Activated CD4-positive, alpha-beta T cell treated with anti-CD3 and anti-CD28 coated beads for 4 hours (primary cell): ENCODE results near the gene KREMEN2.
"Not testable (repeated sequence)": the region's sequence is repeated elsewhere in the genome, so short reads cannot be mapped to it uniquely, and the experiment has no call there.

ENCODE experiments used
- DNase-seq, 2 donors: peaks; one replicate each; pipeline ENCODE4 v3.0.0-alpha.2; 2020

KREMEN2 gene

DNA sequence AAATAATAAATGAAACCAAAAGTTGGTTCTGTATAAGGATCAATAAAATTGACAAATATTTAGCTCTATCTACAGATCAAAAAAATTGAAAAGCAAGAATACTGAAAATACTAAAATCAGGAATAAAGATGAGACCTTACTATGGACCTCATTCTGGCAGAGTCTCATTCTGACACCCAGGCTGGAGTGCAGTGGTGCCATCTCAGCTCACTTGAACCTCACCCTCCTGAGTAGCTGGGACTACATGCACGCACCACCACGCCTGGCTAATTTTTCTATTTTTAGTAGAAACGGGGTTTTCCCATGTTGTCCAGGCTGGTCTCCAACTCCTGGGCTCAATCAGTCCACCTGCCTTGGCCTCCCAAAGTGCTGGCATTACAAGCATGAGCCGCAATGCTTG, 22.0 kb upstream of the KREMEN2 start:
- DNase-seq = no peak

DNA sequence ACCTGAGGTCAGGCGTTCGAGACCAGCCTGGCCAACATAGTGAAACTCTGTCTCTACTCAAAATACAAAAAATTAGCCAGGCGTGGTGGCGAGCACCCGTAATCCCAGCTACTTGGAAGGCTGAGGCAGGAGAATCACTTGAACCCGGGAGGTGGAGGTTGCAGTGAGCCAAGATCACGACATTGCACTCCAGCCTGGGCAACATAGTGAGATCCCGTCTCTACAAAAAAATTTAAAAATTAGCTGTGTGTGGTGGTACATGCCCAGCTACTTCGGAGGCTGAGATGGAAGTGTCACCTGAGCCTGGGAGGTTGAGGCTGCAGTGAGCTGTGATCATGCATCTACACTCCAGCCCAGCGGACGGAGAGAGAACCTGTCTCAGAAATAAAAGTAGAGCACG, 20.4 kb upstream of the KREMEN2 start:
- not testable (repeated sequence) for DNase-seq

DNA sequence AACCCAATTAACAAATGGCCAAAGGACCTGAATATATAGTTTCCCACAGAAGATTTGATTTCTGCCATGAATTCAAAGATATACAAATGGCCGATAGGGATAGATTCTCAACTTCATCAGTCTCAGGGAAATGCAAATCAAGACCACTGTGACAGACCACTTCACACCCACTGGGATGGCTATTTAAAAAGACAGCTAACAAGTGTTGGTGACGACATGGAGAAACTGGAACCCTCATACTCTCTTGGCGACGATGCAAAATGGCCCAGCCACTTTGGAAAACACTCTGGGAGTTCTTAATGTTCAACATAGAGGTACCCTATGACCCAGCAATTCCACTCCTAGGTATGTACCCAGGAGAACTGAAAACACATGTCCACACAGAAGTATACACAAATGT, 17.4 kb upstream of the KREMEN2 start:
- DNase-seq = no peak

DNA sequence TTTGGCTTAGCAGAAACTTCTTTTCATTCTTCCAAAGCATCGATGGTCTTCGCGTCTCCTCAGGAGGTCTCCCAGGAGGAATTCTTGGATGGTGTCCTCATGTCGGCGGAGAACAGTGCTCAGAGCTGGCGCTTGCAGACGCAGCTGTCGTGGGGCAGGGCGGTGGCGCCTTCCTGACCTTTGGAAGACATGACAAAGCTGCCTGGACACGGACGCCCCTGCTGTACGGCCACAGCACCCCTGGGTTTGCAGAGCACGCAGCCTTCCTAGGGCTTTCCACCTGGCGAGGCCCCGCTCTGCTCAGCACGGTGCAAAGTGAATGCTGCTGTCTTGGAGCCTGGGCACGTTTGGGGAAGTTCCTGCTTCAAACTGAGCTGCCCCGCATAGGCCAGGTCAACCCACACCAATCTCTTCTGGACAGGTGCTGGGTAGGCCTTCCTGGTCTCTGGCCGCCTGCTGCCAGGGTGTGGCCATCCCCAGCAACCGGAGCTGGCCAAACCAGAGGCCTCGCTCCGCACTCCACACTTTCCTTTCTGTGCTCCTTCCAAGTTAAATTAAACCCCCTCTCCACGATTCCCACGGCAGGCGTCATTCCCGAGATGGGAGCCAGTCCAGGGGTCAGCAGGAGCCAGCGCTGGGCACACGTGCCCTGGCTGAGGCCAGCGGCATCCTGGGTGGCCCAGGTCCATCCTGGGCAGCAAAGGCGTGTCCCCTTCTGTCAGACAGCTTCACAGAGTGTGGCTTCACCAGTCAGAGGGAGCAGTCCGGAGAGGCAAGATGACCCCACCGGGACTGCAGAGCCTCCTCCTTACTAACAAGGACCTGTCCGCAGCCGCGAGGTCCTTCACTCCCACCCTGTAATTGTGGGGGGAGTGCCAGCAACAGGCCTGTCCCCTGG, 15.0 kb upstream of the KREMEN2 start:
- DNase-seq = no peak

DNA sequence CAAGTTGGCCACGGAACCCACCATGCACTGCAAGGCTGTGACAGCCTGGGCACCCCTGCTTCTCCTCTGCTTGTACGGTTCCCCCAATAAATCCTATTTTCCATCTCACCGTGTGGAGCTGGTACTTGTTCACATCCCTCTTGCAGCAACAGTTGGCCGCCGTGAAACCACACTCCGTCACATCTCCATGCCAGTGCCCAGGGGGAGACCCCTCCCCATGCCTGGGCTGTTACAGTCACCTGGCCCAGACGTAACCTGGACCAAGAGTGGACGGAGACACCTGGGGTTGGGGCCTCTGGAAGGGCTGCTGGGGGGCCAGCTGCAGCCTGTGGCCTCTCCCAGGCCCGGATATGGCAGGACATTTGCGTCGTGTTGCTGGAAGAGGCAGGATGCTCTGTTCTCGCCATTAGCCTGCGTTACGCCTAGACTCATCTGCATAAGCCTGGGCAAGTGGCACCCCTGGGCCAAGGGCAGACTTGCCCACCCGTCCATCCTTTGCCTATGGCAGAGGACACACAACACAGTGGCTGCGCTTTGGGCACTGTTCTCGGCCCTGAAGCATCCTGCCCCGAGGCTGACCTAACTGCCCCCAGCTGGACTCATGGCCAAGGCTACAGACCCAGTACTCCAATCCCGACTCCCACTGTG, 14.2 kb upstream of the KREMEN2 start:
- no peak for DNase-seq

DNA sequence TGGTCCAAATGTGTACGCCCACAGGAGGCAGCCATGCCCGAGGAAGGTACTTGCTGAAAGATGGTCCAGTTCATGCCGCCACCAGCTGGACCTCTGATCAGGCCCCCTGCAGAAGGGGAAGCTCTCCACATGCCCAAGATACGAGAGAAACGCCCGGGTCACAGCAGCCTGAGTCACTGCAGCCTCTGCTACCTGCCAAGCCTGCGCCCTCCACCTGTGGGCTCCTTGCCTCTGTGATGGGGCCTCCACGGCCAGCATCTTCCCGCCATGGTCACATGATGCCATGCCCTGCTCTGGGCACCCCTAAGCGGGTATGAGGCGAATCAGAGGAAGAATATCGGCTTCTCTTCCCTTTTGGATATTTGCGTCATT, 13.7 kb upstream of the KREMEN2 start:
- DNase-seq = no peak

DNA sequence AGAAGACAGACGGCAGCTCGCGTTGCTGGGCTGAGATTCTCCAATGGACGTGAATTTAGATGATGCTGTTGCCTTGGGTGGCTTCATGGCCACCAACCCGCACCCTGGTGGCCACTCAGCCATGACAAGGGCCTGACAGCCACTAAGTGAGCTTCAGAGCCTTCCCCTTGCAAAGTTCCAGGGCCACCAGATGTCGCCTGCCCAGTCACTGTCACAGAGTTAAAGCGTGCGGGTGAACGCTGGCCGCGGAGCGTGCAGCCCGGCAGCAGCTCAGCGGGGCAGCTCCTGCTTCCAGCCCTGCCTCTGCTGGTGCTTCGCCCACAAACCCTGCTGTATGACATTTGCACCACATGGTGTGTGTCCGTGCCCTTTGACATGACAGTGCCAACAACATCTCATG, 13.3 kb upstream of the KREMEN2 start:
- DNase-seq = no peak

DNA sequence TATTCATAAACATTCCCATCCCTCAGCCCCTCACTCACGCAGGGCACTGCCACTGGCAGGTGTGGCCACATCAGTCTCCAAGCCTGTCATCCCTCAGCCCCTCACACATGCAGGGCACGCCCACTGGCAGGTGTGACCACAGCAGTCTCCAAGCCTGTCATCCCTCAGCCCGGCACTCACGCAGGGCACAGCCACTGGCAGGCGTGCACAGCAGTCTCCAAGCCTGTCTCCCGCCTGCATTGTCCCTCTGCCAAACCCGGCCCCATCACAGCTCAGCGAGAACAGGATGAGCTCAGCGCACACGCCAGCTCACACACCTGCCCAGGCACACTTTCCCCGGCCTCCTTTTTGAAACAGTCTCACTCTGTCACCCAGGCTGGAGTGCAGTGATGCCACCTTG, 11.4 kb upstream of the KREMEN2 start:
- DNase-seq = no peak

DNA sequence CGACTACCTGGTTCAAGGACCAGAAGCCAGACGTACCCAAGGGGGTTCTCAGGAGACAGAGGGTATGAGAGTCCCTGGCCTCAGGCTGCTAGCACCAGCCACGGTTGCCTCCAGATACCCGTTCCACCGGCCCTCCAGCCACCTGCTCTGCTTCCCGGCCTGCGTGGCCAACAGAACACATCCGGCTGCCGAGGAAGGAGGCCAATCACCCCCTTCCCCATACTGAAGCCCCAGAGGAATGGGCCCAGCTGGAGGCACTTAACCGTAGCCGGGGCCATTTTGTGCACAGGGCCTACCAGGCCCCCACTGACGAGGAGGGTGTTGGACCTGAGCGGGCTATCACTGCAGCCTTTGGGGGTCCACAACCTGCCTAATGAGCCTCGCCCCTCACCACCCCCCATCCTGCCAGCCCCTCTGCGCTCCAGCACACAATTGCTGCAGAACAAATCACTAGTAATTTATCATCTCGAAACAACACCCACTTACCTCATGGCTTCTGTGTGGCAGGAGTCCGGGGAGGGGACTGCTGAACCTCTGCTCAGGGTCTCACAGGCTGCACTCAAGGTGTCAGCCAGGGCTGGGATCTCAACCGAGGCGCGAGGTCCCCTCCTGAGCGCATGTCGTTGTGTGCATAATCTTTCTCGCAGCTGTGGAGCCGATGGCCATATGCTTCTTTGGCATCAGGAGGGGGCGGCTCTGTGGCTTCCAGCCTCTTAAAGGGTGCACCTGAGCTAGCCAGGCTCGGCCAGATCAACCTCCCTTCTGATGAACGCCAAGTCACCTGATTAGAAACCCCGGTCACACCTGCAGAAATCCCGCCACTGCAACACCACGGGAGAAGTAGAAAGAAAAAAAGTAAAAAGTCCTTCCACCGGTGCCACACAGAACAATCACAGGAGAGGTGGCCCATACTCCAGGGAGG, 10.1 kb upstream of the KREMEN2 start:
- no peak for DNase-seq

DNA sequence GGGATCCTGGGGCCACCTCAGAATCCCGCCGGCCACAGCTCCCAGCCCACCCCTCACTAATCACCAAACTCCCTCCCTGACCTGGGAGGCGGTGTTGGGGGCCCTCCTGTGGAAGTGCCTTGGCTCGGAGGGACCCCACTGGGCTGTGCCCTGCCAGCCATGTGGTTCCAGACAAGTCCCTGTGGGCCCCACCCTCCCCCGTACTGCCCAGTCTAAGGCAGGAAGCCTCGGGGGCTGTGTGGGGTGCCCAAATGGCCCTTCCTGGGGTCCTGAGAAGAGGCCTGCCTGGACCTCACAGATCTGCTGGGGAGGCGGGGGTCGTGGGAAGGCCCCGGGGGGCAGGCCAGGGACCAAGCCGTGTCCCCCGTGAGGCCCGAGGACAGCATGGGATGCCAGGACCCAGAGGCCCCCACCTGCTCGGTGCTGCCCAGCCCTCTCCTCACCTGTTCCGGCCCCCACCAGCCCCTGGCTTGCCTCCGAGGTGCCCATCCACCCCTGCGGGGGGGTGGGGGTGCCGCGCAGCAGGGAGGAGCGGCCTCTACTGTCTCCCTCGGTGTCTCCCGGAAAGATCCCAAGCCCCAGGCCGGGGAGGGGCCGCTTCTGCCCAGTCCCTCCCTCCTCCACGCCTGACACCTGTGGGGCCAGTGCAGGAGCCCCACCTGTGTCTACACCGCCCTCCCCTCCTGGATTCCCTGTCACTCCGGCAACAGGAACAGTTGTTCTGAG, 9.3 kb upstream of the KREMEN2 start:
- no peak for DNase-seq

DNA sequence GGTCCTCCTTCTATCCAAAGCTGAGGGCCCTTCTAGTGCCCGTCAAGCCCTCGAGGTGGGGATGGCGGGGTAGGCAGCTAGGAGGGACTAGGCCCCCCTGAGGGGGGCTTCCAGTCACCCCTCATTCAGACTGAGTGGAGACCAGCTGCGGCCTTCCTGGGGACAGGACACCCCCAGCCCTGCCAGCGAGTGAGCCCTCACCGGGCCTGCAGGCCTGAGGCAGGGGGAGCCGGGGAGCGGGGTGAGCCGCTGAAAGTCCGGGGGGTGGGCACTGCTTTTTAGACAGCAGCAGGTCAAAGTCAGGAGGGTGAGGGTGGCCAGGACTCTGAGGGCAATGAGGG, 8.7 kb upstream of the KREMEN2 start:
- DNase-seq = no peak

DNA sequence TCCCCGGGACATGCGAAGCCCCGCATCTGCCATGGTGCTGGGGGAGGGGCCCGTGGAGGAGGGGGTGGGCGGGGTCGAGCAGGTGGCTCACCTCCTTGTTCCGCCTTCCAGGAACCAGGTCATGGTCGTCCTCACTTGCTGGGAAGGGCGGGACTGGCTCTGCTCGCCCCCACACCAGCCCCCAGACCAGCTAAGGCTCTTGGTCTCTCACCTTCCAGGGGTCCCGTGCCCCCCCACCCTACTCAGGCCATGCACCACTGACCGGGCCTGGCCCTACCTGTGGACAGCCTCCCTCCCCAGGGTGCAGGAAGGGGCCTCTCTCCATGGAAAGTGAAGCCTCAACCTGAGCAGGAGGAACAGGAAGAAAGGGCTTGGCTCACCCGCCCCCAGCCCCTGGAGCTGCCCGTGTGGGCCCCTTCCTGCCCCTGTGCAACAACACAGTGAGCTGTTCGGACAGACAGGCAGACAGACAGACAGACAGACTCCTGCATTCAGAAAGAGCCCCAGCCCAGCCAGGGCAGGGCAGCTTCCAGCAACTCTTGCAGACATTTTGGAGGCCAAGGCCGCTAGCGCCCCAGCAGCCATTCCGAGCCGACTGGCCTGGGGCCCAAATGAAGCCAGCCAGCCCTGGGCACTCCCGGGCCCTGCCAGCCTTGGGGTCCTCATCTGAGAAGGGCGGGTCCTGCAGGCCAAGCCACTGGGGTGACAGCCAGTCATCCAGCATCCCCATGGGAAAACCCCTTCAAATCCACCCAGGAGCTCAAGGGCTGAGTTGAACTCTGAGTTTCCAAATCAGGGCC, 8.1 kb upstream of the KREMEN2 start:
- no peak for DNase-seq

DNA sequence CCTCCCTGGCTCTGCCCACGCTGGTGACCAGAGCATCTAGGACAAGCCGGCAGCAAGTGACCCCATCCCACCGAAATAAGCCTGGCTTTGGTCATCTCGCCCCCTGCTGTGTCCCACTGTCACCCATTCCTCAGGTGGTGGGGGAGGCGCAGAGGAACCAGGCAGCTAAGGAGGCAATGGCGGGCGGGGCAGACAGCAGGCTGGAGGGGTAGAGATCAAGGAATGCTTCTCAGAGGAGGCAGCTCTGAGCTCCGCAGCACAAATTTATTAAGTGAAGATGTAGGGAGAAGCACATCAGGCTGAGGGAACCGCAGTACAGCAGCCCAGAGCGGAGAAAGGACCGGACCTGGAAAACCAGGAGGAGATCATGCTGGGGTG, 7.5 kb upstream of the KREMEN2 start:
- no peak for DNase-seq

DNA sequence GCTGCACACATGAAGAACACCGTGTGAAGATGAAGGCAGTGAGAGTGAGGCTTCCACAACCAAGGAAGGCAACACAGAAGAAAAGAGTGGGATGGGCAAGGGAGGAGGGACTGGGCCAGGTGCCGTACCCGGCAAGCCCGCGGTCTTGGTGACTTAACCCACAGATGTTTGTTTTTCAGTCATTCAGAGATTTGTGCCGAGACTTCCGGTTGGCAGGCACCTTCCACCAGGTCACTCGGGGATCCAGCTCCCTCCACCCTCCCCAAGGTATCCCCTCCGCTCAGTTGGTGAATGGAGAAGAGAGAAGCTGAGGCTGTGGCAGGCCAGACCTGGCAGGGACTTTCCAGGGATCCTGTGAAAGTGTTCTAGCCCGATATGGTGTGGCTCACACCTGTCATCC, 4.9 kb upstream of the KREMEN2 start:
- DNase-seq = no peak

DNA sequence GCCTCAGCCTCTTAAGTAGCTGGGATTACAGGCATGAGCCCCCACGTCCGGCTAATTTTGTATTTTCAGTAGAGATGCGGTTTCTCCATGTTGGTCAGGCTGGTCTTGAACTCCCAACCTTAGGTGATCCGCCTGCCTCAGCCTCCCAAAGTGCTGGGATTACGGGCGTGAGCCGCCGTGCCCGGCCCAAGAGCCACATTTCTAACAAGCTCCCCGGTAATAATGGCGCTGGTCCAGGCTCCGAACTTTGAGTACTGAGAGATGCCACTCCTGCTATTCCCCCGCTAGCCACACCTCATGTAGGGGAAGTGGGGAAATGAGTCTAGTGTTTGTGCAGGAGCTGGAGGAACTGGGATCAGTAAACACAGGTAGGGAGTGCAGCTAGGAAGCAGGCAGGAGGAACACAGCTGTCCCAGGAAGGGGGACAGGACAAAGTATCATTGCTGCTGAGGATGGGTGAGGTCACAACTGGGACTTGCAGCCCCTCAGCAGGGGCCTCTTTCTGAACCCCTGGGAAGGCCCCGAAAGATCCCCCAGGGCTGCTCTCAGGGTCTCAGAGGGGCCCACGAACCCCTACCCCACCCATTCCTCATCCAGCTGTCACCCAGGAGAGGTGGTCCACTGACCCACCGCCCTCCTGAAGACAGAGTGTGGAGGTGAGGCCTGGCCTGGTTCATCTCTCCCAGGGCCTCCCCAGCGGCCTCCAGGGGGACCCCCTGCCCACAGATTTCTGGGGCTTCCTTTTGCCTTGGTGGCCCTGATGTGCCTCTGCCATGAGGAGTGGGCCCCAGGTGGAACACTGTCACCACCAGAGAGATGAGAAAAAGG, 3.7 kb upstream of the KREMEN2 start:
- no peak for DNase-seq

DNA sequence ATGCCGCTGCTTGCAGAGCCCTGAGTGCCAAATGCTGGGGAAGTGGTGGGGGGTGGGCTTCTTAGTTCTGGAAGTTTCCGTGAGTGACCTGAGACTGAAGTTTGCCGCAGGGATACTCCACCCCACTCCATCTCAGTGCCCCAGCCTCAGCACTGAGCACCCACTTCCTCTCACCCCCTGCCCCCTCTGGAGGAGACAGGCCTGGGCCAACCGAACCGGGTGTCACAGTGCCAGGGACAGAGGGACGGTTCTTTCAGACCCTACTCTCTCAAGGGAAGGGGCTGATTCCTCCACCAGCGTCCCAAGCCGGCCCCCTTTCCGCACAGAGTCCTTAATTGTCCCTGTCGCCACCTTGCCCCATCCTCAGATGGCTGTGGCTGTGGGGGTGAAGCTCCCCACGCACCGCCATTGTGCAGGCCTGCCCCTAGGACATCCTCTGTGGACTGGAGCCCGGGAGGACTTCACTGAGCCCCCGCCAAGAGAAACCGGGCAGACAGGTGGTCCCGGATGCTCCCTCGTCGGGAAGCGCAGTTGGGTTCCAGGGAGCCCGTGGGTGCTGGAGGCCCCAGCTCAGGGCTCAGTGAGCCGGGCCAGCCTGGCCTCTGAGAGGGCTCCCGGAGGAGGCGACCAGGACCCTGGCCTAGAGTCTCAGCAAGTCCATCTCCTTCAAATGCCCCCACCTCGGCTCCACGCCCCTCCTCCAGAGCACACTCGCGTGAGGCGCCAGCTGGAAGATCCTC, 1.6 kb upstream of the KREMEN2 start:
- no peak for DNase-seq

DNA sequence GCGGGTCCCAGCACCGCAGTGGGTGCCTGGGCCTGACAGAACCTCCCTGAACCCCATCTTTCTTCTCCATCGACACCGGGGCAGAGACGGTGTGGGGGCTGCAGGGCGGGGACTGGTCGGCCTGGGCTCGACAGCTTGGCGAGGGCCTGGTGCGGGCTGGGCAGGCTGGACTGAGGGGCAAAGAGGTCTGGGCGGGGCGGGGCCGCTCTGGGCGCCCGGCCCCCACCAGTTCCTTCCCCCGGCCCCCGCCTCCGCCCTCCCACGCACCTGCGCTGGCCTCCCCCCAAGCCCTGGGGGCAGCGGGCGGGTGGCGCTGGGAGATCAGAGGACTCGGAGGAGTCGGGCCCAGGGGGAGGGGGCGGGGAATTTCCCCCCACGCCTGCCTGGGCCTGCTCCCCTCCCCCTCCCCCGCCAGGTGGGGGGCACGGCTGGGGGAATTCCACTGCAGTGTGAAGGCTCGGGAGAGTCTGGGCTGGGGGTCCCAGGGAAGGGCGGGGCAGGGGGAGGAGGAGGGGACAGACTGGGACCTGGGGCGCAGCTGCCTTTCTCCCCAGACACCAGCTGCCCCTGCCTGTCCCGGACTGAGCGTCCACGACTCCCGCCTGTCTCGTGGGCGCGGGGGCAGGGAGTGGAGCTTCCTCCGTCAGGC, 877 bp upstream of the KREMEN2 start:
- DNase-seq = peak; percentile 52 to 73

DNA sequence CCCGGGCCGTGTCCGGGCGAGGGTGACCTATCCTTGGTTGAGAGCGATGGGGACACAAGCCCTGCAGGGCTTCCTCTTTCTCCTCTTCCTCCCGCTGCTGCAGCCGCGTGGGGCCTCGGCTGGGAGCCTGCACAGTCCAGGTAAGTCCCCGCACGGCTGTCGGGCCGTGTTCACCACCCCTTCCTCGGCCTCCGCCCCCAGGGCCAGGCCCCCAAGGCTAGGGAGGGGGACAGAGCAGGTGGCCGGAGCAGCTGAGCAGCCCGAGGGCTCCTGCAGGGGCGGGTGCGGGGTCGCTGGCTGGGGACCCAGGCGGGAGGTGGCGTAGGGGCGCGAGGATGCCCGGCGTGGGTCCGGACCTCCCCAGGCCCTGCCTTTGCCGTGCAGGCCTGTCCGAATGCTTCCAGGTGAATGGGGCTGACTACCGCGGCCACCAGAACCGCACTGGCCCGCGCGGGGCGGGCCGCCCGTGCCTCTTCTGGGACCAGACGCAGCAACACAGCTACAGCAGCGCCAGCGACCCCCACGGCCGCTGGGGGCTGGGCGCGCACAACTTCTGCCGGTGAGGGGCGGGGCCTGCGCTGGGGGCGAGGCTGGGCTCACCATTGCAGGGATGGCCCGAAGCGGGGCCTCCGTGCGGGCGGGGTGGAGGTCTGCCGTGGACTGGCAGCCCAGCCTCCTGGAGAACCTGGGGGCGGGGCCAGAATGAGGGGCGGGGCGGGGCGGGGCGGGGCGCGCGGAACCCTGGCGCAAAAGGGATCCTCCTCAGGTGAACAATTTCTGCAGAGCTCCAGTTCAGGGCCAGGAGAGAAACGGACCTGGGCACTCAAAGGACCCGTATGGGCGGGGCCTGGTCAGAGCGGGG, 631 bp downstream of the KREMEN2 start:
- peak; percentile 41 to 51 for DNase-seq
